ENCODE results near the gene CCR5. TPM values are rescaled to one million over a fixed set of nuclear protein-coding genes. Genes with fewer than 3 reads are reported as not detected.

CCR5 gene
- total RNA-seq, 1 experiment from 2014 or later = not detected

DNA sequence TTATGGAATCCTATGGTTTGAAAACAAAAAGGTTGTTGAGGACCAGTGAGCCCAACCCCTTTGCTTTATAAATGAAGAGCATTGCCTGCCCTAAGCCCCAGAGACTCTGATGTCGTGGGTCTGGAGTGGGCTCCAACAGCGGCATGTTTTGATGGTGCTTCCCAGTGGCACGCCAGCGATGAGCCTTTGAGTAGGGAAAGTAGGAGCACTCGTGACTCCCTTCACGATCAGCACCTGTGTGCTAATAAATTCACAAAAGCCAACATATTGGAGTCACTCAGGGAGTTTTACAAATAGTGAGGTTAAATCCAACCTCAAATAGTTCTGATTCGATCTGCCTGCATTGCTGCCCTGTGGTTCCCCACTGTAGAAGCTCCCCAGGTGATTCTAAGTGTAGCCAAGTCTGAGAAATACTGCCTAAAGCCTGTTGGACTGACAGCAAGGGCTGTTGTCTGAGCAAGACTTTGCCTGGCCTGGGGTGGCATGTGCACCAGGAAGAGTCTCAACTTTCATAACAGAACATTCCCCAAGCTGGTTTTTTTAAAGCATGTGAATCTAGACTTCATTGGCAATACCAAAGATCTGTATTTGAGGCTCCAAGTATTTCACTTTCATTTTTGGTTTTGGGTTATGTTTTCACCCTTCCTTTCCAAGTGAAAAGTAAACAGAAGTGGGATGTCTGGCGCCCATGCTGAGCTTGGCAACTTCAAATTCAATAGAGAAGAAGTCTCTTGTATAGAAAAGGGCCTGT is 9.9 kb downstream of the CCR5 start:
- H3K4me1 ChIP-seq (ENCODE audit: control insufficient read depth in 1 of 2, insufficient read depth in 2 of 2, low read length in 2 of 2) = peaks cover 0 to 3% of the 10 kb centered on the region in 2 experiments; a peak in 1 of 4 replicates
- no peak overlapping the region for H3K9ac ChIP-seq (ENCODE audit: low read length)
- BruUV-seq (replicated peaks) = no TSS peak
- intact Hi-C loops (cut with micrococcal nuclease) = no loop called here
- no peaks in the 10 kb centered on the region for H3K9me3 ChIP-seq (ENCODE audit: control insufficient read depth in 1 of 2, insufficient read depth in 1 of 2, low read depth in 1 of 2, low read length in 2 of 2)
- no peak overlapping the region for H3K27ac ChIP-seq (ENCODE audit: low read depth, low read length)
- no peaks in the 10 kb centered on the region for H4K20me1 ChIP-seq (ENCODE audit: insufficient read depth)
- POLR2A ChIA-PET = no interaction called here
- no peak overlapping the region for H3K4me2 ChIP-seq (ENCODE audit: low read length)
- RAD21 ChIA-PET (ENCODE audit: low non-redundant PET in 1 of 2, low total read pairs in 2 of 2, uncharacterized antibody in 2 of 2, unreplicated experiment in 2 of 2) = no interaction called here
- ATAC-seq = no peak
- H3K9me2 ChIP-seq (ENCODE audit: insufficient read depth) = no peaks in the 10 kb centered on the region
- no peak overlapping the region for H3K4me3 ChIP-seq (replicated peaks in 1 of 2; ENCODE audit: low read depth in 1 of 2, low read length in 2 of 2)
- no peaks in the 10 kb centered on the region for H3K36me3 ChIP-seq (ENCODE audit: control insufficient read depth in 1 of 2, insufficient read depth in 2 of 2, low read length in 2 of 2)
- H3K27me3 ChIP-seq (ENCODE audit: insufficient read depth, low read length) = peaks cover 6% of the 10 kb centered on the region; the same call in 1 of the 2 replicates
- TF ChIP-seq ZNF274 (IDR thresholded peaks at IDR 0.05; ENCODE audit: low read depth, low read length) = no peak
- CTCF ChIA-PET = interaction anchor here (1.3 kb wide), 1 partner anchor 178 kb away, joined by 3 read pairs; no protein-coding TSS in a partner anchor
- H2AFZ ChIP-seq (ENCODE audit: low read depth, low read length, poor library complexity, severe bottlenecking) = no peak overlapping the region
- H3K79me2 ChIP-seq (ENCODE audit: insufficient read depth, low read length) = no peaks in the 10 kb centered on the region
- no peak for DNase-seq (ENCODE audit: low read depth, low spot score)

DNA sequence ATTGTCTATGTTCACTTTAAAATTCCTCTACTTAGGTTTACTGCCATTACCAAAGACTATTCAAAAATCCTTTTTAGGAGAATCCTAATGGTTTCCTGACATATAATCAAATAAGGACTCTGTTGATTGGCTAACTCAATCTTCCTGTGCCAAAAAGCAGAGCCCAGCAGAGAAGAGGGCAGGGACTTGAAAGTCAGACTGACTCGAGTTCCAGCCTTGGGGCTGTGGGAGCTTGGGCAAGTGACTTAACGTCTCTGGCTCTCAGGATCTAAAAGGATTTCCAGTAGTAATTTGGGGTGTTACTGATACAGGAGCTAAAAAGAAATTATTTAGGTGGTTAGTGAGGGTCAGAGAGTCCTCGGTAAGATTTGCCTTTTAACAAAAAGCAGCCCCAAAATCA is 10.9 kb downstream of the CCR5 start:
- Histone ChIP-seq H2AFZ (ENCODE audit: low read depth, low read length, poor library complexity, severe bottlenecking) (no peak overlapping the region), H3K27me3 (ENCODE audit: insufficient read depth, low read length) (no peaks in the 10 kb centered on the region), H4K20me1 (ENCODE audit: insufficient read depth) (no peaks in the 10 kb centered on the region), H3K9ac (ENCODE audit: low read length) (no peak overlapping the region), H3K27ac (ENCODE audit: low read depth, low read length) (no peak overlapping the region), H3K4me1 (ENCODE audit: control insufficient read depth in 1 of 2, insufficient read depth in 2 of 2, low read length in 2 of 2) (peaks cover 0 to 10% of the 10 kb centered on the region in 2 experiments; a peak in 2 of 4 replicates), H3K4me2 (ENCODE audit: low read length) (no peak overlapping the region), H3K9me3 (ENCODE audit: control insufficient read depth in 1 of 2, insufficient read depth in 1 of 2, low read depth in 1 of 2, low read length in 2 of 2) (no peaks in the 10 kb centered on the region), H3K9me2 (ENCODE audit: insufficient read depth) (no peaks in the 10 kb centered on the region), H3K79me2 (ENCODE audit: insufficient read depth, low read length) (no peaks in the 10 kb centered on the region), H3K4me3 (replicated peaks in 1 of 2; ENCODE audit: low read depth in 1 of 2, low read length in 2 of 2) (no peak overlapping the region), H3K36me3 (ENCODE audit: control insufficient read depth in 1 of 2, insufficient read depth in 2 of 2, low read length in 2 of 2) (no peaks in the 10 kb centered on the region)
- no peak for ATAC-seq
- ChIA-PET CTCF (interaction anchor here (1.3 kb wide), 1 partner anchor 177 kb away, joined by 3 read pairs; no protein-coding TSS in a partner anchor), RAD21 (ENCODE audit: low non-redundant PET in 1 of 2, low total read pairs in 2 of 2, uncharacterized antibody in 2 of 2, unreplicated experiment in 2 of 2) (no interaction called here), POLR2A (no interaction called here)
- no peak for DNase-seq (ENCODE audit: low read depth, low spot score)
- intact Hi-C loops (cut with micrococcal nuclease) = no loop called here
- BruUV-seq (replicated peaks) = no TSS peak
- TF ChIP-seq EZH2phosphoT487 (IDR thresholded peaks at IDR 0.05; ENCODE audit: borderline replicate concordance) = no peak
- TF ChIP-seq EZH2 (IDR thresholded peaks at IDR 0.05) = no peak

Data from HCT116 (cell line).